DMS153 treated with DMSO at 0.1 percent for 48 hours (cell line): ENCODE results near the gene MRAS.
"Not testable (repeated sequence)": the region's sequence is repeated elsewhere in the genome, so short reads cannot be mapped to it uniquely, and the experiment has no call there.

Experiments used
- DNase-seq: peaks from one replicate; lab custom pipeline; 2025; ENCODE audit not compliant: unreplicated experiment; lab: John Stamatoyannopoulos, UW

MRAS gene

GRCh38 chr3:138366006-138366759, 17.8 kb downstream of the MRAS start:
- no peak for DNase-seq

DNA sequence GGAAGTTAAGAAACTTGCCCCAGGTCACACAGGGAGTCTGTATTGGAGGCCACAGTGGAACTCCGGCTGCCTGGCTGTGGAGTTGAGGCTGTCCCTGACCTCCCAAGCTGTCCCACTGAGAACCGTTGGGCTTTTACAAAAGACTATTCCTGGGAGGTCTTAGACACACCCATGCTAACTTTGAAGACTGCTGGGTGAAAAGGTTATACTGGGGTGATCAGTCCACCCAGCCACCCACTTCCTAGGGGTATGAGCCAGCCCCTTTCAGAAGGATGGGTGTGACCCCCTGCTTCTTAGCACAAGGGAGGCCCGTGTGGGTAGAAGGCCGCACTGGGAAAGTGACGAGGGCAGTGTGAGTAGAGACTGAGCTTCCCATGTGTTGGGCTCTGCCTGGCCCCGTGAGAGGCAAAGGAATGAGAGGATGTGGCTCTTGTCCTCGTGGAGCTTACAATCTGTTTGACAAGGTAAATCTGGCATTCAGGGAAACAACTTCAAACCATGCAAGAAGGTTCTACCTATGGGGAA, 19.0 kb downstream of the MRAS start:
- no peak for DNase-seq

DNA sequence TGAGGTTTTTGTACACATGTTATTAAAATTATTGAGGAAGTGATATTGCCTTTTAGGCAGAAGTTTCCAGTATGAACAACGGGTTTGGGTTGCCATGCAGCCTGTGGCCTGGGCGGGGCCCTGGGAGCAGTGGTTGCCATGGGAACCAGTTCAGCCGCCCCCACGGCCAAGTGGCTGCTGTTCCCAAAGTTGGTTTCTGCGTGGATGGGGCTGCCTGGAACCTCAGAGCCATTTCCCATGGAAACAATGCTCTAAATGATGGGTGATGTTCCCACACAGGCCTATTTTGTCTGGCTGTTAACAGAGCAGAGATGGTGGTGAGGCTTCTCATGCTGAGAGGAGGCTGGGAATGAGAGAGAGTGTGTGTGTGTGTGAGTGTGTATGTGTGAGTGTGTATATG, 19.5 kb downstream of the MRAS start:
- DNase-seq: no peak

- DNase-seq: no peak
Measured at GRCh38 chr3:138369151-138369900, 20.9 kb downstream of the MRAS start.

DNA sequence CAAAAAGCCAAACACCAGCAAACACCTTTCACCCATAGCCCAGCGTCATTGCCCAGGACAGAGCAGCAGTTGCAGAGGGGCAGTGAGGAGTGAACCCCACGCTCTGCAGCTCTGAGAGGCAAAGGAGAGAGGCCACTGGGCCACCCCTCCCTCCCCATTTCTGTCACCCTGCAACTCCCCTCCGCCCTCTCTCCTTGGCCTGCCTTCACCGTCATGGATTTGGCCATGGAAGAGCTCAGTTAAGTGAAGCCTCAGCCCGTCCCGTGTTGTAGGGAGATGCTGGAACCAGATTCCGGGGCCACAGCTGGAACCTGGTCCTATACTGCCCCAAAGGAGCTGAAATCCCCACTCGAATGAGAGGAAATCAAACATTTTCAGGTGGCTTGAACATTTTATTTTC, 21.9 kb downstream of the MRAS start:
- DNase-seq: no peak

DNA sequence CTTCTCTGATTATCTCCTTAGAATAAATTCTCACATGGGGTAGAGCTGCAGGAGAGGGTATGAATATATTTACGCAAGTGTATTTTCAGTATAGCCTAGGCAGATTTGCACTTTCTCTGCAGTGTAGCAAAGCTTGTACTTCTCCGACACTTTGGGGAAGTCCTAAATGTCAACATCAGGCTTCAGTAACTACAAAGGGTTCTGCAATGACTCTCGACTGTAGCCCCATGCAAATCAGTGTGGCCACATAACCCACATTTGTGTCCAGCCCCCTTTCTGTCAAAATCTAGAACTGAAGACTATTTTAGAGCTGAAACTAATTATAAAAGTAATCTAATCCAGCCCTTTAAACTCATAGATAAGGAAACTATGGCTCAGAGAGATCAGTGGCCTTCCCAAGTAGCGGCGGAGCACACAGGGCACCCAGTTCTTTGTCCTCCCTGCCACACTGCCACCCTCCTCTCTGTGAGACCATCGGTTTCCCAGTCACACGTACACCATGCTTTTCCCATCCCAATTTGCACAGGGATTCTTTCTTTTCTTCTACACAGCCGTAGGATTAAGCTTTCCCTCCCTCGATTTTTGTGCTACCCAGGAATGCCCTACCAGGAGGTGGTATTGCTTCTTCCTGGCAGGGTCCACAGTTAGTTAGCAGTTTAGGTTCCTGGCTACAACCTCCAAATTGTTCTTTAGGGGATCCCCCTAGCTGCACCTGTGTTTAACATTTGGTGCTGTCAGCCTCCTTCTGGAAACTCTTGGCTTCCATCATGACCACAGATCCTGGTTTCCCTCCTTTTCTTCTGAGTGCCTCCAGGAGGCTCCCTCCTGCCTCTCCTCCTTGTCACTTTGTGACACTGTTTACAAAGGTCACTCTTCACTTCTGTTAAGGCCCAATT, 22.9 kb downstream of the MRAS start:
- no peak for DNase-seq

- DNase-seq: no peak
Measured at GRCh38 chr3:138373087-138373735, 24.8 kb downstream of the MRAS start.

DNA sequence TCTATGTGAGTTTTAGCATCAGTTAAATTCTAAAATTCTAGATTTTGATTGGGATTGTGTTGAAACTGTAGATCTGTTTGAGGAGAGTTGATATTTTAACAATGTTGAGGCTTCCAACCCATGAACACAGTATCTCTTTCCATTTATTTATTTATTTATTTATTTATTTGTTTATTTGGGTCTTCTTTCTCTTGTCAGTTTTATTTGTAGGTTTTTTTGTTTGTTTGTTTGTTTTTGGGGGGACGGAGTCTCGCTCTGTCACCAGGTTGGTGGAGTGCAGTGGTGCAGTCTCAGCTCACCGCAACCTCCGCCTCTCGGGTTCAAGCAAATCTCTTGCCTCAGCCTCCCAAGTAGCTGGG, 25.3 kb downstream of the MRAS start:
- DNase-seq: no peak

DNA sequence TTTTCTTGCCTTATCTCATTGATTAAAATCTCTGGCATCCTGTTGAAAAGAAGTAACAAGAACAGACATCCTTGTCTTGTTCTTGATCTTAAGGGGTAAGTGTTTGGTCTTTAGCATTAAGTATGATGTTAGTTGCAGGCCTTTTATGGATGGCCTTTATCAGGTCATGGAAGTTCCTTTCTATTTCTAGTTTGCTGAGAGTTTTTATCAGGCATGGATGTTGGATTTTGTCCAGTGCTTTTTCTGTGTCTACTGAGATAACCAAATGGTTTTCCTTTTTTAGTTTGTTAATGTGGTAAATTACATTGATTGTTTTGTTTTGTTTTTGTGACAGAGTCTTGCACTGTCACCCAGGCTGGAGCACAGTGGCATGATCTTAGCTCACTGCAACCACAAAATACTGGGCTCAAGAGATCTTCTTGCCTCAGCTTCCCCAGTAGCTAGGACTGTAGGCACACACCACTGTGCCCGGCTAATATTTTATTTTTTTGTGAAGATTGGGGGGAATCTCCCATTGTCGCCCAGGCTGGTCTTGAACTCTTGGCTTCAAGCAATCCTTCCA, 26.3 kb downstream of the MRAS start:
- DNase-seq: no peak

DNA sequence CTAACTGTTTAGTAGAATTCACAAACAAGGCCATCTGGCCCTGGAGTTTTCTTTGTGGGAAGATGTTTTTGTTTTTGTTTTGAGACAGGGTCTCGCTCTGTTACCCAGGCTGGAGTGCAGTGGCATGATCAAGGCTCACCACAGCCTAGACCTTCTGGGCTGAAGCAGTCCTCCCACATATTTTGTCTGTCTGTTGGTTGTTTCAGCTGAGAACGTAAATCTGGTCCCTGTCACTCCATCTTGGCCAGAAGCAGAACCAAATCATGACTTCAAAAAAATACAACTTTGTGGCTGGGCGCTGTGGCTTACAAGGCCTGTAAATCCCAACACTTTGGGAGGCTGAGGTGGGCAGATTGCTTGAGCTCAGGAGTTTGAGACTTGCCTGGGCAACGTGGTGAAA, 27.1 kb downstream of the MRAS start:
- DNase-seq: no peak

GRCh38 chr3:138376663-138377062, 28.3 kb downstream of the MRAS start:
- no peak for DNase-seq

GRCh38 chr3:138377212-138377611, 28.8 kb downstream of the MRAS start:
- not testable (repeated sequence) for DNase-seq

- DNase-seq: no peak
Measured at GRCh38 chr3:138377804-138378203, 29.4 kb downstream of the MRAS start.

DNA sequence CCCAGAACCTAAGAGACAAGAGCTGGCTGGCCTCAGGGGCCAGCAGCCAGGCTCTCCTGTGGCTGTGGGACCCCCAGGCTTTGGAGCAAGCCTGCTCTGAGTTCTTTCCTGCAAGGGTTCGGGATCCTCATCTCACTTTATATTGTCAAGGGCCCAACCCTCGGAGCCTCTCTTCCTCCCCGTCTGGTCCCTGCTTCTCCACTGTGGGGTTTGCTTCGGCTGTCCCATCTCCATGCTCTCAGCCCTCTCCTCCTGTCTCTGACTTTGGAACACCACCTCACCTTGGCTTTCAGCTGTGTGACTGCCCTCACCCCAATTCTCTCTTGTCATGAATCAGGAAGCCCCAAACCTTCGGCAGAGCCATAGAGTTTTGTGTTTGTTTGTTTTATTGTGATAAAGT, 30.0 kb downstream of the MRAS start:
- no peak for DNase-seq

GRCh38 chr3:138378990-138379389, 30.6 kb downstream of the MRAS start:
- no peak for DNase-seq

GRCh38 chr3:138381413-138381901, 33.1 kb downstream of the MRAS start:
- no peak for DNase-seq

DNA sequence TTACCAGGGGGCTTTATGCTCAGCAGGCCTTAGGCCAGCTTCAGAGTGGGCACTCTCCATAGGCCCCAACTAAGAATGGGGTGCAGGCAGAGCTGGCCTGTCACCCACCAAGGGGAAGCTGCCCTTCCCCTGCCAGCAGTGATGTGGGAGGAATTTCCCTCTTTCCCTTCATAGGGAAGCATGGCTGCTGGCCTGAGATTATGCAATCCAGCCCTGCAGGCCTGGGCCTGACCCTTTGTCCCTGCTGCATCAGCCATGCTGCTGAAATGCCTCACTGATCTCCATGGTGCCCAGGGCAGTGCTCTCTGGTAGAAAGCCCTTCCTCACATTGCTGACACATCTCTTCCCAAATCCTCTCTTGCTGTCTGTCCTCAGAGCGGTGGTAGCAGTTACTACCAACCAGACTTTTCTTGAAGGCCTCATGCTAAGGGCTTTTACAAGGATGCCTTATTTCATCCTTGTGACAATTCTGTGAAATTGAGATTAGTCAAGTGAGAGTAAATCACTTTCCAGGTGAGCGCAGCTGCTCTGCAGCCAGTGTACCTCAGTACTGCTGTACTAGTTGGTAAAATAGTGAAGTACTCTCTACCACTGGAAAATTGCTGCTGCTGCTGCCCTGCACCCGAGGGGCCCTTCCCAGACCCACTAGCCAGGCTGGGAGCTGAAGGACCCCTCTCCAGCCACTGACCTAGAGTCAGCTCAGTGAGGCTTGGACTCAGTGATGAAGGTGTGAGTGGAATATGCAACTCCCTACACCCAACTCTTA, 33.8 kb downstream of the MRAS start:
- no peak for DNase-seq

GRCh38 chr3:138383715-138384465, 35.5 kb downstream of the MRAS start:
- no peak for DNase-seq

DNA sequence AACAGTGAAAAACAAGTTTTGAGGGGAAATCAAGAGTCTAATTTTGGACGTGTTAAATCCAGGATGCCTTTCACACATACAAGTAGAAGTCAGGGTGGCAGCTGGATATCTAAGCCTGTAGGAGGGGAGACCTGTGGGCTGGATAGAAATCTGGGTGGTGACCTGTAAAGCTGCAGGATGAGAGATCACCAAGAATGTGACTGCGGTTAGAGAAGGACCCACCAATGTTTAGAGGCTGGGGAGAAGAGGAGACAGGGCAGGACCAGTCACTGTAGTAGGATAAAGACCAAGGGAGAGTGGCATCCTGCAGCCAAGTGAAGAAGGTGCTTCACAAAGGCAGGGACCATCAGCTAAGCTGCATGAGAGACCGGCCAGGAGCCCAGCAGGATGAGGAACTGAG, 36.2 kb downstream of the MRAS start:
- DNase-seq: no peak
